Pancreas (tissue), 10 donors: Measurements from ENCODE around the gene ATP2A2. TPM values are rescaled to one million over a fixed set of nuclear protein-coding genes. Genes with fewer than 3 reads are reported as not detected.
A peak's percentile ranks its signal among the peaks of the same experiment; 100 is the strongest.
"Not testable (repeated sequence)": the region's sequence is repeated elsewhere in the genome, so short reads cannot be mapped to it uniquely, and the experiment has no call there.

ENCODE experiments used
- ATAC-seq, 4 donors: fragments of 200-7000 bp; cut with Tn5 transposase; one replicate each; pipeline versions ENCODE4 v1.8.0 to v1.9.1; 2020; ENCODE audit warnings: mild to moderate bottlenecking in 4 of 4, moderate library complexity in 4 of 4
- DNase-seq, 6 donors: peaks; one replicate each; pipeline ENCODE4 v3.0.0-alpha.2; 2020
- FAIRE-seq: peaks from 2 replicates; lab custom pipeline; 2012; peaks lifted over from hg19 to GRCh38; lab: Jason Lieb, UNC
- H3K27ac ChIP-seq, 4 donors: fragments of 200-600 bp; sonication (generic); 1 replicate in 3 of 4; 2 replicates in 1 of 4; pipeline versions ENCODE4 v1.5.0 to v1.8.0; 2020
- H3K27me3 ChIP-seq, 4 donors: fragments of 200-600 bp; one replicate each; pipeline ENCODE4 v1.8.0; 2021
- H3K36me3 ChIP-seq, 3 donors: fragments of 200-600 bp; sonication (generic) in 1 of 3; one replicate each; pipeline versions ENCODE4 v1.5.0 to v1.8.0; 2020 to 2021
- H3K4me1 ChIP-seq, 3 donors: fragments of 200-600 bp; one replicate each; pipeline ENCODE4 v1.8.0; 2021
- H3K4me3 ChIP-seq, 4 donors: fragments of 200-600 bp; sonication (generic) in 2 of 4; one replicate each; pipeline versions ENCODE4 v1.5.0 to v1.8.0; 2020 to 2021
- H3K9me3 ChIP-seq, 4 donors: fragments of 200-600 bp; one replicate each; pipeline ENCODE4 v1.8.0; 2021
- WGBS, 2 donors: extraction: QIAGEN DNeasy Blood & Tissue Kit; methylation state at CpG; one replicate each; pipeline ENCODE4 v1.1.7; 2013; 5-methylcytosine and 5-hydroxymethylcytosine counted together
- intact Hi-C, 3 donors: fragments of 100-400 bp; cut with DNase I; formaldehyde crosslinking; loops; one replicate each; pipeline versions ENCODE4 v1.11.1 to v1.14.2; 2022
- polyA plus RNA-seq, 2 donors: library from polyadenylated mRNA; stranded (reverse); fragments of 200-250 nt; gene quantifications; one replicate each; pipeline ENCODE4 v1.2.3, GENCODE V29; 2013
- total RNA-seq, 6 donors: library from RNA; stranded (reverse); fragmentation: NEBNext Ultra II Directional in 4 of 6; extraction: Animal tissue kit (Norgen Biotek cat#: 25700) in 4 of 6; gene quantifications; one replicate each; pipeline versions ENCODE4 v1.2.1 to v1.2.4, GENCODE V29; 2021 to 2023
- TF ChIP-seq, protein P1 (sequence below), 4 donors: fragments of 200-600 bp; sonication (generic) in 3 of 4; IDR thresholded peaks; one replicate each; pipeline versions ENCODE4 v1.5.0 to v1.8.0; 2021; ENCODE audit warnings: antibody characterized with exemption in 4 of 4
- donor health status: healthy with polysubstance abuse.
- donor health status: DM: no; HTN: no; CAD: no; lungs with moderate emphysema.
- donor health status: DM: no; HTN: no; CAD: no.
- donor health status: control.
- donor health status: control.
- donor health status: Bipolar disorder and iron deficiency.
- donor health status: DM: yes; HTN: yes; CAD: no.
- donor health status: DM: no; HTN: no; CAD: no.
- donor health status: DM: no; HTN: no; CAD: no.
- donor health status: DM: yes; HTN: yes; CAD: no.

ATP2A2 gene
- total and polyA plus RNA-seq, 8 donors, result 16.3 to 79.7 (median 45.7) TPM

DNA sequence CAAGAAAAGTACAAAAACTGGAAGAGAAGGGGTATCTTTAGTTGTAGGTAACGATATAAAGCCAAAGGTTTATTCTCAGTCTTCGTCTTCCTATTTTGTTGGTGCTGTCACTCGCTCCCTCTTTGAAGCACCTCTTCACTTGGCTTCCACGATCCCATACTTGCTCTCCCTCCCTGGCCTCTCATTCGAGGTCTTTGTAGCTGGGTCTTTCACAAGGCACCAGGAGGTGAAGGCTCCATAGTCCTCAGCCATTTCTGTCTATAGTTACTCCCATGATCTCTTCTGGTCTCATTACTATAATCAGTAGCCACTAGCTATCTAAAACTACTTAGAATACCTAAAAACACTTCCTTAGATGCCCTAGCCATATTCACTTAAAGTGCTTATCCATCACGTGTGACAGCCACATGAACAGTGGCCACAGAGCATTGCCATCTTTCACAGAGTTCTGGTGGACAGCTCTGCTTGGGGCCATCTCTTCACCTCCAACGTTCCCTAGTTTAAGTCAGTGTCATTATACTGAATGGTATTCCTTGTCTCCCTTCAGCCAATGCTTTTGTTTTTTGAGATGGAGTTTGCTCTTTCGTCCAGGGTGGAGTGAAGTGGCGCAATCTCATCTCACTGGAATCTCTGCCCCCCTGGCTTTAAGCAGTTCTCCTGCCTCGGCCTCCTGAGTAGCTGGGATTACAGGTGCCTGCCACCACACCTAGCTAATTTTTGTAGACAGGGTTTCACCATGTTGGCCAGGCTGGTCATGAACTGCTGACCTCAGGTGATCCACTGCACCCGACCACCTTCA is 57.1 kb downstream of the ATP2A2 start:
- Histone ChIP-seq H3K9me3 (no peaks in the 10 kb centered on the region), H3K36me3 (peaks cover 12 to 76% (median 52%) of the 10 kb centered on the region in 3 donors), H3K4me1 (peaks cover 10 to 14% (median 12%) of the 10 kb centered on the region in 3 donors), H3K4me3 (no peak overlapping the region), H3K27me3 (no peaks in the 10 kb centered on the region), H3K27ac (peak overlapping the region in 1 of 4 donors; percentile 3)
- no peak for ATAC-seq
- intact Hi-C loops, result no loop called here
- no peak for FAIRE-seq
- DNase-seq, result no peak
- WGBS, 2 donors, result 92 to 93% methylated on average over 11 of the region's 11 CpGs
- TF ChIP-seq, protein P1, sequence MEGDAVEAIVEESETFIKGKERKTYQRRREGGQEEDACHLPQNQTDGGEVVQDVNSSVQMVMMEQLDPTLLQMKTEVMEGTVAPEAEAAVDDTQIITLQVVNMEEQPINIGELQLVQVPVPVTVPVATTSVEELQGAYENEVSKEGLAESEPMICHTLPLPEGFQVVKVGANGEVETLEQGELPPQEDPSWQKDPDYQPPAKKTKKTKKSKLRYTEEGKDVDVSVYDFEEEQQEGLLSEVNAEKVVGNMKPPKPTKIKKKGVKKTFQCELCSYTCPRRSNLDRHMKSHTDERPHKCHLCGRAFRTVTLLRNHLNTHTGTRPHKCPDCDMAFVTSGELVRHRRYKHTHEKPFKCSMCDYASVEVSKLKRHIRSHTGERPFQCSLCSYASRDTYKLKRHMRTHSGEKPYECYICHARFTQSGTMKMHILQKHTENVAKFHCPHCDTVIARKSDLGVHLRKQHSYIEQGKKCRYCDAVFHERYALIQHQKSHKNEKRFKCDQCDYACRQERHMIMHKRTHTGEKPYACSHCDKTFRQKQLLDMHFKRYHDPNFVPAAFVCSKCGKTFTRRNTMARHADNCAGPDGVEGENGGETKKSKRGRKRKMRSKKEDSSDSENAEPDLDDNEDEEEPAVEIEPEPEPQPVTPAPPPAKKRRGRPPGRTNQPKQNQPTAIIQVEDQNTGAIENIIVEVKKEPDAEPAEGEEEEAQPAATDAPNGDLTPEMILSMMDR (IDR thresholded peaks at IDR 0.05), result no peak

DNA sequence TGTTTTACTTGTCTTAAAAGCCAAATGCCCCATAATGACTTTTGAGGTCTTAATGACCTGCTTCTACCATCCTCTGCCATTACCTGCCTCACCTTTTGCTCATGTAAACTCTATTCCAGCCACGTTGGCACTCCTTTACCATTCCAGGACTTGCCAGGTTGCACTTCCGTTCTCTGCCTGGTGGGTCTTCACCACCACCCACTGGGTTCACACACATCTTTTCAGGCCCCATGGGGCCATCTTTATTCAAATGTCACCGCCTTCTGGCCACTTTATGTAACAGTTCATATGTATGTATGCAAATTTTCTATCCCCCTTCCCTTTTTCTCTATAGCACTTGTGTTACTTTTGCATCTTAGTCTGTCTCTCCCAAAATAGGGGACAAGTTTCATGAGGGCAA is 57.7 kb downstream of the ATP2A2 start:
- H3K4me1 ChIP-seq, result peaks cover 10 to 14% (median 12%) of the 10 kb centered on the region in 3 donors
- intact Hi-C loops, result no loop called here
- peak overlapping the region in 1 of 4 donors; percentile 3 for H3K27ac ChIP-seq
- 87 to 91% methylated on average over 3 of the region's 3 CpGs for WGBS, 2 donors
- H3K4me3 ChIP-seq, result no peak overlapping the region
- H3K27me3 ChIP-seq, result no peaks in the 10 kb centered on the region
- no peak for FAIRE-seq
- peaks cover 12 to 76% (median 57%) of the 10 kb centered on the region in 3 donors for H3K36me3 ChIP-seq
- DNase-seq, result no peak
- TF ChIP-seq, protein P1 (IDR thresholded peaks at IDR 0.05), result no peak
- H3K9me3 ChIP-seq, result no peaks in the 10 kb centered on the region
- ATAC-seq, result no peak

DNA sequence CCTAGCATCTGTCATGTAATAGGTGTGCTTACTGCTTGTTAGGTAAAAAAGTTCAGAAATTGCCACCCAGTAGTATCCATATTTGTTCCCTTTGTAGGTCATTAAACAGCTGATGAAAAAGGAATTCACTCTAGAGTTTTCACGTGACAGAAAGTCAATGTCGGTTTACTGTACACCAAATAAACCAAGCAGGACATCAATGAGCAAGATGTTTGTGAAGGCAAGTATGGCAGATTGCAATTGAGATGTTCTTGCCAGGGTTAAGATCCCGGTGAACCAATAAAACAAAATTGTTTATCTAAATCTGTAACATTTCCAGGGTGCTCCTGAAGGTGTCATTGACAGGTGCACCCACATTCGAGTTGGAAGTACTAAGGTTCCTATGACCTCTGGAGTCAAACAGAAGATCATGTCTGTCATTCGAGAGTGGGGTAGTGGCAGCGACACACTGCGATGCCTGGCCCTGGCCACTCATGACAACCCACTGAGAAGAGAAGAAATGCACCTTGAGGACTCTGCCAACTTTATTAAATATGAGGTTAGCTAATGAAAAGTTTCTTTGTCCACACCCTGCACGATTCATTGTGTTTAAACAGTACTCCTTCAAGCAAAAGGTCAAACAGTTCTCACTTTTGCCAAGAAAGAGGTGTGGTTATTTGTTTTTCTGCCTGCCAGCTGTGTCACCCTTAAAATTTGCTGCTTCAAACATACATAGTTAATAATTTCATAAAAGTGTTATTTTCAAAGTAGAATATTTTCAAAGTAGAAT is 58.3 kb downstream of the ATP2A2 start:
- Histone ChIP-seq H3K4me1 (peaks cover 10 to 14% (median 12%) of the 10 kb centered on the region in 3 donors), H3K4me3 (no peak overlapping the region), H3K27ac (peak overlapping the region in 1 of 4 donors; percentile 3), H3K36me3 (peaks cover 18 to 76% (median 57%) of the 10 kb centered on the region in 3 donors), H3K9me3 (no peaks in the 10 kb centered on the region), H3K27me3 (no peaks in the 10 kb centered on the region)
- ATAC-seq (peak; percentile 47 to 83 (median 71)), FAIRE-seq (no peak), DNase-seq (no peak)
- 13 to 17% methylated on average over 8 of the region's 8 CpGs for WGBS, 2 donors
- intact Hi-C loops, result no loop called here
- TF ChIP-seq, protein P1 (IDR thresholded peaks at IDR 0.05), result no peak

DNA sequence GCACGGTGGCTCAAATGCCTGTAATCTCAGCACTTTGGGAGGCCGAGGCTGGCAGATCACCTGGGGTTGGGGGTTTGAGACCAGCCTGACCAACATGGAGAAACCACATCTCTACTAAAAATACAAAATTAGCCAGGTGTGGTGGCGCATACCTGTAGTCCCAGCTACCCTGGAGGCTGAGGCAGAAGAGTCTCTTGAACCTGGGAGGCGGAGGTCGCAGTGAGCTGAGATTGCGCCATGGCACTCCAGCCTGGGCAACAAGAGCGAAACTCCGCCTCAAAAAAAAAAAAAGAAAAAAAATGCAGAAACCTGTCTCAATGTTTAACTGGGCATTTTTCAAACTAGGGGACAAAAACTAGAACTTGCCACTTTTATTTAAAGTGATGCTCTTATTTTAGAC is 59.2 kb downstream of the ATP2A2 start:
- H3K4me3 ChIP-seq, H3K9me3 ChIP-seq, intact Hi-C loops, H3K27ac ChIP-seq, DNase-seq, H3K27me3 ChIP-seq, ATAC-seq, FAIRE-seq: not testable (repeated sequence)
- peaks cover 10 to 14% (median 12%) of the 10 kb centered on the region in 3 donors for H3K4me1 ChIP-seq
- 88 to 91% methylated on average over 8 of the region's 8 CpGs for WGBS, 2 donors
- H3K36me3 ChIP-seq, result peaks cover 20 to 76% (median 55%) of the 10 kb centered on the region in 3 donors

DNA sequence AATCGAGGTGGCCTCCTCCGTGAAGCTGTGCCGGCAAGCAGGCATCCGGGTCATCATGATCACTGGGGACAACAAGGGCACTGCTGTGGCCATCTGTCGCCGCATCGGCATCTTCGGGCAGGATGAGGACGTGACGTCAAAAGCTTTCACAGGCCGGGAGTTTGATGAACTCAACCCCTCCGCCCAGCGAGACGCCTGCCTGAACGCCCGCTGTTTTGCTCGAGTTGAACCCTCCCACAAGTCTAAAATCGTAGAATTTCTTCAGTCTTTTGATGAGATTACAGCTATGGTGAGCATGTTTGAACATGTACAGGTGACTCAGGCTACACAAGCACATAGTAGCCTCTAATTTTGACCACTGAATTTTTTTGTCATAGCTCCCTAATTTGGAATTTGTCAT is 59.7 kb downstream of the ATP2A2 start:
- H3K4me1 ChIP-seq, result peaks cover 10 to 14% (median 12%) of the 10 kb centered on the region in 3 donors
- ATAC-seq (no peak), FAIRE-seq (no peak), DNase-seq (no peak)
- peaks cover 24 to 76% (median 55%) of the 10 kb centered on the region in 3 donors for H3K36me3 ChIP-seq
- 92 to 95% methylated on average over 18 of the region's 18 CpGs for WGBS, 2 donors
- H3K9me3 ChIP-seq, result no peaks in the 10 kb centered on the region
- TF ChIP-seq, protein P1 (IDR thresholded peaks at IDR 0.05), result no peak
- H3K27ac ChIP-seq, result no peak overlapping the region
- H3K4me3 ChIP-seq, result no peak overlapping the region
- intact Hi-C loops, result no loop called here
- H3K27me3 ChIP-seq, result no peaks in the 10 kb centered on the region
